Hematopoietic multipotent progenitor cell treated with erythropoietin and hydrocortisone succinate and interleukin-3 and kit ligand, for 8 days (in vitro differentiated cells): Measurements from ENCODE around the gene RNF126.

Experiments used
- DNase-seq: peaks from one replicate; pipeline ENCODE4 v3.0.0-alpha.2; 2015

RNF126 gene

DNA sequence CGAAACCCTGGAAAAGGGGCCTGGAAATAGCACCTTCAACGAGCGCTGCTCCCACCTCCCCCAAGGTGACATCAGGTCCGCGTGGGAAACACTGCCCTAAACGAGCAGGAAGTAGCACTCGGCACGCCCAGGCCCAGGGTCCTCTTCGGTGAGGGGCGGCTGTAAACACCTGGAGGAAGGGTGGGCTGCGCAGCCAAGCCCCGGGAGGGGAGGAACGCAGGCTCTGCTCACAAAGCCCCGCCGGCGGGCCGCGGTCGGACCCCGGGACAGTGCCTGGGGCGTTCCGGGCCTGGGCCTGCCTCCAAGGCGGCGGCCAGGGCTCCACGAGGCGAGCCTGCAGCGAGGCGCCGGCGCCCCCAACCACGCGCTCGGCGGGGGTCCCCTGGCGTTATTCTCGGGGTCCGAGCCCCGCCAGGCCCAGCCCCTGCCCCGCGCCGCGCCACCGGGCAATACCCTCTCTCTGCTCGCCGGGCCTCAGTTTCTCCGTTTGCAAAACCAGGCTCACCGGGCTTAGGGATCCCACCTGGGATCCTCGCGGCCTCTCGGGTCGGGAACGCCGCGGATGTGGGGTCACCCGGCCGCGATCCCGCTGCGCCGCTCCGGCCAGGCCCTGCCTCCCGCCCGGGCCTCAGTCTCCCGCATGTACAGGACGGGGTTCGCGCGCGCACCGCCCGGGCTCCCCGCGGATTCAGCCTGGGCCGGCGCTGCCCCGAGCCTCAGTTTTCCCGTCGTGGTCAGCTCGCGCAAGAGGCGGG lies 630 bp downstream of the RNF126 start:
- DNase-seq: peak; percentile 64

DNA sequence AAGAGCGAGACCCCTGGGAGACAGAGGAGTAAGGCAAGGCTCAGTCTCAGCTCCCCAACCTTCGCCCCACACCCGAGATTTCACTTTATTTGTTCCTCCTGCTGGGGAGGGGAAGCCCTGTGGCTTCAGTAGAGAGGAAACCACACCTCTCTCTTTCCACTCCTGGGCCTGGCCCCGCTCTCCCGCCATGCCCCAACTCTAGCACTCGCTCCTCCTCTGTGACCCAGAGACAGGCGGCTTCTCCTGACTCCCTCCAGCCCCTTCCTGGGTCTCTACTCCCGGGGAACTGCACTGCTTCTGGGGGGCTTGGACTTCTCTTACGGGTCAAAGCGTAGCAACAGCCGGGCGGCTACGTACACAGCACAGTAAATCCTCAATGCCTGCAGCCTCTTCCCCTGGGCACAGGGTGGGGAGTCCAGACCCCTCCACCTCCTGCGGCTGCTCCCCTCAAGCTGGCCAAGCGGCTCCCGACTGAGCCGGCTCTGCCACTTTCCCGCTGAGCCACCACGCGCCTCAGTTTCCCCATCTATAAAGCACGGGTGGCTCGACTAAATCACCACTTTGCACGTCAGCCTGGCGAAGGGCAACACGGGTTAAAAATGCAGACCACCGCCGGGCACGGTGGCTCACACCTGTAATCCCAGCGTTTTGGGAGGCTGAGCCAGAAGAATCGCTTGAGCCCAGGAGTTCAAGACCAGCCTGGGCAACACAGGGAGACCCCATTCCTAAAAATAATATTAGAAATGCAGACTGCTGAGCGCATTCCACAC lies 1.4 kb downstream of the RNF126 start:
- peak; percentile 69 for DNase-seq

DNA sequence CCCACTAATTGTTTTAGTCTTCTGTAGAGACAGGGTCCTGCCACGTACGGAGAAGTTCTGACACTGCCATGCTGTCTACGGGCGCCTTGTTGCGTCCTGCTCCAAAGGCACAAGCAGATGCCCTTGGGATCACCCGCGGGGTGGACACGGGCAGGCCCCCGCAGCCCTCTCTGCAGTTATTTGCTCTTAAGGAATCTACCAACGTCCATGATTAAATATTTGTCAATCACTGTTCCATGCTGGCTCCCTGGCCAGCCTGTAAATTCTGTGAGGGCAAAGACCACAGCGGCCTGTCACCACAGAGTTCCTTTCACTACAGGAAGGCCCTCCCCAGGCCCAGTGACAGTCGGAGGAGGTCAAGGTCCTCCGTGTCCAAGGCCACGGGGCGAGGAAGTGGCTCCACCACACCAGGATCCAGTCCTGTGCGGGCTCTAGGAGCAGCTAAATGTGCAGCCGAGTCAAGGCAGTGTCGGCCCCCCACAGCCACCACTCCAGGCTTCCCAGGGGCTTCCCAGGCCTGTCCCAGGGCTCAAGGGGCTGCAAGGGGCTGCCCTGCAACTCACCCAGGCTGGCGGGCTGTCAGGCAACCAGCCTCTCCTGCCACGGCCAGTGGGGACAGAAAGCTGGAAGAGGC lies 2.1 kb downstream of the RNF126 start:
- no peak for DNase-seq

- no peak for DNase-seq
These were observed 3.8 kb downstream of the RNF126 start for GRCh38 chr19:658916-659839.

GRCh38 chr19:658059-658839 lies 4.8 kb downstream of the RNF126 start:
- no peak for DNase-seq

GRCh38 chr19:657611-658010 lies 5.4 kb downstream of the RNF126 start:
- DNase-seq: no peak

GRCh38 chr19:656751-657559 lies 6.1 kb downstream of the RNF126 start:
- no peak for DNase-seq

DNA sequence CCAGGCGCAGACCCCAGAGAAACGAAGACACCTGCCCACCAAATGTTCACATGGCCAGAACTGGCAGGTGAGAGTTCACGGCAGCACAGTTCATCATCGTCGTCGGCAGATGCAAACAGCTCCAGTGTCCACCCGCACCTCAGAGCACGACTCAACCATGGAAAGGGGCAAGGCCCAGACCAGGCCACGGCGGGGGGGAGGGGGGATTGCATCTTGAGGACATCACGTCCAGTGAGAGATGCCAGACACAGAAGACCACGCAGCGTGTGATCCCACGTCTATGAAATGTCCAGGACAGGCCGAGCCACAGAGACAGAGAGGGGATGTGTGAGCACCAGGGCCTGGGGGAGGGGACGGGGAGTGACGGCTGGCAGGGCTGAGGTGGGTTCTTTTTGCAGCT lies 7.3 kb downstream of the RNF126 start:
- no peak for DNase-seq

DNA sequence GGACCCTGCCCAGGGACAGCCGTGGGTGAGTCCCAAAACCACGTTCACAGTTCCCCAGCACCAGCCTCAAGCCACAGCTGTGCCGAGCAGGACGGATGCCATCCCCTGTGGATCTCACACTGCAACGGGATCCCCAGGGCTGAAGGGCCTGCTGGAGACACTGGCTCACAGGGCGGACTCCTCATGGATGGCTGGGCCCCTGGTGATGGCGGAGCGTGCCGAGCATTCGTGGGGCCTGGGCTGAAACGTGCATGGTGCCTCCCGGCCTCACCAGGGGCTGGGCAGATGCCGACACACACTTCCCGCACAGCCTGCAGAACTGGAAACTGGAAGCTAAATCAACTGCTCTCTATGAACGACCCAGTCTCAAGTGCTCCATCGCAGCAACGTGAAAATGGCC lies 9.6 kb downstream of the RNF126 start:
- DNase-seq: no peak

GRCh38 chr19:652467-653389 lies 10.3 kb downstream of the RNF126 start:
- no peak for DNase-seq

- no peak for DNase-seq
These were observed 11.0 kb downstream of the RNF126 start for GRCh38 chr19:651991-652390.

- DNase-seq: no peak
These were observed 11.7 kb downstream of the RNF126 start for GRCh38 chr19:651114-651818.

DNA sequence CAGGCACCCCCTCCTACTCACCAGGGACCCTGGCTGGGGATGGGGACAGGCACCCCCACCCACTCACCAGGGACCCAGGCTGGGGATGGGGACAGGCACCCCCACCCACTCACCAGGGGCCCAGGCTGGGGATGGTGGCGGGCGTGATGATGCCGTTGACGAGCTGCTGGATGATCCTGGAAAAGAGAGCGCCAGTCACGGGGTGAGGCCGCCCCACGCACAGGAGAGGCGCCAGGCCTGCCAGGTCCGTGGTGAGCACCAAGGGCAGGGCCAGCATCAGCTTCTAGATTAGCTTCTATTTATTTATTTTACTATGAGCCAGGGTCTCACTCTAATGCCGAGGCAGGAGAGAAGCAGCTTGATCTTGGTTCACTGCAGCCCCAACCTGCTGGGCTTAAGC lies 12.9 kb downstream of the RNF126 start:
- no peak for DNase-seq

GRCh38 chr19:648904-649801 lies 13.9 kb downstream of the RNF126 start:
- no peak for DNase-seq

DNA sequence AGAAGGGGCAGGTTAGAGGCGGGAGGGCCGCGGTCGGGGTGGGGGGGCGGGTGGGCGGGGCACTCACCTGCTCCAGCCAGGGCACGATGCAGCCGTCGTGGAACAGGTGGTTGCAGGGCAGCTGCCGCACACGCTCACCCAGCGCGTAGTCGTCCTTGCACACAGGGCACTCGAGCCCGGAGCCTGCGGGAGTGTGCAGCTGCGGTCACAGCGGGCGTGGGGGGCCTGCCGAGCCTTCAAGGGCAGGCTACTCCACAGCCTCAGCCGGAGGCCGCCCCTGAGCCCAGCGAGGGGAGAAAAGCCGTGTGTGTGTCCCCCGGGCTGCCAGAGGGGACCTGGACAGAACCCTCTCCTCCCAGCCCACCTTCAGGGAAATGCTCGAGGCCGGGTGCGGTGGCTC lies 14.7 kb downstream of the RNF126 start:
- no peak for DNase-seq

DNA sequence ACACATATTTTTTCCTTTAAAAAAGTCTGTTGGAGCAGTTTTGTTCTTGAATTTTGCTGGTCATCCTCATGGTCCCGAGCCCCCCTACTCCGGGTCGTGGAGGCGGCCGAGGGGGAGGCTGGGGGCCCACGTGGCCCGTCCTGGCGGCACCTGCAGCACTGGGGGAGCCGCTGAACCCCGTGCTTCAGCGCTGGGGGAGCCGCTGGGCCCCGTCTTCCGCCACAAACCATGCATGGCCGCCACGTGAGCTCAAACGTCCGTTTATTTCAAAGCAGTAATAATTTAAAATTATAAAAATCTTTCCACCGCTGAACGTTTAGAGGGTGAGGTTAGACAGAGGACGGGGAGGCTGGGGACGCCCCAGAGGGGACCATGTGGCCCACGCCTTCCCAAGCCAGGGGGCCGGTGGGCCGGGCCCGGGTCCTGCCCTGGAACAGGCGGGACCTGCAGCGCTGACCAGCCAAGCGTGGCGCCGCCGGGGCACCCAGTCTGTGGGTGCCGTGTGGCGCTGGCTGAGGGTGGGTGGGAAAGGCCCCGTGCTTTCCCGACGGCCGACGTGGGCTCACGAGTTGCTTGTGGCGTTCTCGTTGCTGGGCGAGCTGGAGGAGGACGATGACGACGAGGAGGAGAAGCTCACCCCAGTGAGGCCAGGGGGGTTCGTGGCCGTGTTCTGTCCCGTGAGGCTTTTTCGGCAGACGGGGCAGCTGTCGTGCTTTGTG lies 15.3 kb downstream of the RNF126 start:
- no peak for DNase-seq

DNA sequence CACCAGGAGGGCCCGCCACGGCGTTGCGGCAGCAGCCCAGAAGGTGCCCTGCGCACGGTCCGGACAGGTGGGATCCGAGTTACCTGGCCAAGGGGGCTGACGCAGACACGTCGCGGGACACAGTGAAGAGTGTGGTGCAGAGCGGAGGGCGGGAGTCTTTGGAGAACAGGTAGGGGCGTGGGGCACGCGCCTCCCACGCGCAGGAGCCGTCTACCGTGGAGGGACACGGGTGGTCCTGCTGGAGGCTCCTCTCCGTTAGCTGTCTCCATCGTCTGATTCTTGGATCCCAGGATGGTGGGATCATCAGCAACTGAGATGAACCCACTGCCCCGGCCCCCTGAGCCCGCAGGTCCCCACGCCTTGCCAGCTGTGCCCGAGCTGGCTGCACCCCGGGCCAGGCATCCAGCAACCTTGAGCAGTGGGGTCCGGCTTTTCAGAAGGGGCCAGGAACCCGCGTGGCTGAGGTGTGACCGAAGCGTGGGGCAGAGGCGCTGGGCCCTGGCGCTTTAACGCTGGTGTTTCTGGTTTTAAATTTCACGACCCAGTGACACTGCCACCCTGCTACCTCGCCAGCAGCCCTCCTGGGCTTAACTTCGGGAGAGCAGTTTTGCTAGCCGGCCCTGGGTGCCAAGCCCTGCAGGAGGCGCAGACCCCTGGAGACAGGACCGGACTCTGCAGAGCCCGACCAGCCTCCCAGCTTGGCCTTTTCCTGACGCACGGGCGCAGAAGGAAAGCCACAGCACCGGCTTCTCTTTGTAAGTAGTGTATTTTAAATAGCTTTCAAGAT lies 16.0 kb downstream of the RNF126 start:
- DNase-seq: no peak
